GM12892 (cell line): Measurements from ENCODE around the gene ZNF267.

Experiments used
- POLR2A ChIP-seq: IDR thresholded peaks from 2 replicates; pipeline ENCODE4 v1.6.1; 2011; ENCODE audit warnings: low read depth, low read length, control low read depth
- POLR2AphosphoS5 ChIP-seq: IDR thresholded peaks from 2 replicates; pipeline ENCODE4 v1.6.1; 2011; ENCODE audit warnings: low read depth, low read length, control low read depth

GRCh38 chr16:31868164-31868563 lies 5.4 kb upstream of the ZNF267 start:
- TF ChIP-seq POLR2AphosphoS5 (no peak), POLR2A (no peak)
